NT2/D1 (cell line): ENCODE data around the gene BTAF1.

Experiments
- DNase-seq: peaks from one replicate; pipeline ENCODE4 v3.0.0-alpha.2; 2011; ENCODE audit warnings: low read depth, low spot score
- H3K27me3 ChIP-seq: 2 replicates; pipeline ENCODE4 v1.6.0; 2011; ENCODE audit warnings: mild to moderate bottlenecking; ENCODE audit not compliant: insufficient read length, insufficient read depth
- H3K36me3 ChIP-seq: 2 replicates; pipeline ENCODE4 v1.6.1; 2011; ENCODE audit warnings: mild to moderate bottlenecking, low read length, mixed read lengths; ENCODE audit not compliant: insufficient read depth, insufficient read length
- H3K4me1 ChIP-seq: 2 replicates; pipeline ENCODE4 v1.5.1; 2011; ENCODE audit not compliant: insufficient read depth, insufficient read length
- H3K4me3 ChIP-seq: 2 replicates; pipeline ENCODE4 v1.5.1; 2011; ENCODE audit warnings: low read depth; ENCODE audit not compliant: insufficient read length
- H3K9ac ChIP-seq: 2 replicates; pipeline ENCODE4 v1.6.0; 2011; ENCODE audit warnings: low read depth; ENCODE audit not compliant: insufficient read length
- H3K9me3 ChIP-seq: 2 replicates; pipeline ENCODE4 v1.5.1; 2011; ENCODE audit warnings: mild to moderate bottlenecking, low read length; ENCODE audit not compliant: insufficient read depth
- SUZ12 ChIP-seq: IDR thresholded peaks from 2 replicates; pipeline ENCODE4 v1.6.1; 2011; ENCODE audit not compliant: insufficient read length, insufficient read depth; ENCODE audit errors: extremely low read depth
- YY1 ChIP-seq: IDR thresholded peaks from 2 replicates; pipeline ENCODE4 v1.6.1; 2011; ENCODE audit not compliant: insufficient read length, insufficient read depth
- ZNF274 ChIP-seq: IDR thresholded peaks from 2 replicates; pipeline ENCODE4 v1.6.1; 2011; ENCODE audit warnings: mild to moderate bottlenecking, low read depth, low read length

The BTAF1 gene

DNA sequence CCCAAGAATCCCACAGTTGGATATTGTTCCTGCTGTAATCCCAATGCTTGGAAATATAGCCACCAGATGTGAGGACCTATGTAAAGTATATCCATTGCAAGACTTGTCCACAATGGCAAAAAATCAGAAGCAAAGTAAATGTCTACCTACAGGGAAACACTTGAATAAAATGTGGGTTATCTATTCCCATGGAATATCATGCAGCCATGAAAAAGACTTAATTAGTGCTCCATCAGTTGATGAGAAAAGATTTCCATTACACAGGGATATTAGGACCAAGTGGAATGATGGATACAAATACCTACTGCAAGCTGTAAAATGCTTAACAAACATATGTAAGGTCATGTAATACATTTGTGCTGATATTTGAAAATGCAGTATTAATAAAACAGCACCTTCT lies 131.2 kb downstream of the BTAF1 start:
- no peaks in the 10 kb centered on the region for H3K9me3 ChIP-seq

DNA sequence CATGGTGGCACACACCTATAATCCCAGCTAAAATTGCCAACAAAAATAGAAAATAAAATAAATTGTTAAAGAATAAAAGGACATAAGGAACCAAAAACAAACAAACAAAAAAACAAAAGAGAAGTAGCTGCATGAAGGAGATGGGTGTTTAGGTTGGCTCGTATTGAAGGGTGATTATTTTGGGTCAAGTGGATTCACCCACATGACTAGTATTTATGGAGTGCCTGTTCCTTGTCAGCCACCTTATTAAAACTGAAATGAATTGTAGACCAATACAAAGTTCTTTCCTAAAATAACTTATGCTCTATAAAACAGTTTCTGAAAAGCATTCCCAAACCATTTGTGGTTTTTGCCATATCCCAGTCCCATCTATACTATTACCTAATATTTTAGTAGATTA lies 138.7 kb downstream of the BTAF1 start:
- H3K9ac ChIP-seq, result no peak overlapping the region
- DNase-seq, result no peak
- H3K27me3 ChIP-seq, result no peaks in the 10 kb centered on the region
- H3K4me1 ChIP-seq, result peaks cover 1% of the 10 kb centered on the region
- TF ChIP-seq ZNF274, result no peak
- no peak for TF ChIP-seq SUZ12
- TF ChIP-seq YY1, result no peak
- no peaks in the 10 kb centered on the region for H3K36me3 ChIP-seq
- H3K4me3 ChIP-seq, result no peak overlapping the region
- no peaks in the 10 kb centered on the region for H3K9me3 ChIP-seq

More for the DNA sequence above, 131.2 kb downstream of the BTAF1 start:
- H3K27me3 ChIP-seq, result no peaks in the 10 kb centered on the region
- no peak overlapping the region for H3K4me3 ChIP-seq
- peaks cover 3% of the 10 kb centered on the region for H3K4me1 ChIP-seq
- no peak for DNase-seq
- H3K9ac ChIP-seq, result no peak overlapping the region
- no peak for TF ChIP-seq YY1
- no peaks in the 10 kb centered on the region for H3K36me3 ChIP-seq

- Histone ChIP-seq H3K9me3 (no peaks in the 10 kb centered on the region), H3K27me3 (no peaks in the 10 kb centered on the region), H3K9ac (no peak overlapping the region), H3K4me1 (no peaks in the 10 kb centered on the region), H3K36me3 (no peaks in the 10 kb centered on the region), H3K4me3 (no peak overlapping the region)
- TF ChIP-seq ZNF274, result no peak
- no peak for TF ChIP-seq YY1
- no peak for TF ChIP-seq SUZ12
- no peak for DNase-seq
These were observed 140.9 kb downstream of the BTAF1 start for GRCh38 chr10:92064506-92064905.

GRCh38 chr10:92066386-92066785 lies 142.8 kb downstream of the BTAF1 start:
- Histone ChIP-seq H3K9me3 (no peaks in the 10 kb centered on the region), H3K27me3 (no peaks in the 10 kb centered on the region), H3K4me1 (no peaks in the 10 kb centered on the region), H3K9ac (no peak overlapping the region), H3K36me3 (no peaks in the 10 kb centered on the region), H3K4me3 (no peak overlapping the region)
- TF ChIP-seq ZNF274 (no peak), YY1 (no peak), SUZ12 (no peak)
- no peak for DNase-seq

DNA sequence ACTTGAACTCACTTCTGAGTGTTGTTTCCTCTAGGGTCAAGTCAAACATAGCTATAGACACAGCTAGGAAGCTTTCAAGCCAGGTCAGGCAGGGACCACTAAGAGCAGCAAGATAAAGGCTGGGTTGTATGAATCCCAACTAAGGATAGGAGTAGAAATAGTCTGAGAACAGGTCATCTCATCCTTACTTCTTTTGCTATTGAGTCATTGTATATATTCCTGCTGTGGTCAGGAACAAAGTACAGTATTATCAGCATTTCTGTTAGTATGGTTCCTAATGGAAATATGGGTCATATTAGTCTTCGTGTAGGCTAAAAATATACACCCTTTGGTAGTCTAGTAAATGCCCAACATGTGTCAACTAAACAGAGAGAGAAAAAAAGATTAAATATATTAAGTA lies 145.3 kb downstream of the BTAF1 start:
- TF ChIP-seq ZNF274 (no peak), SUZ12 (no peak), YY1 (no peak)
- H3K36me3 ChIP-seq, result no peaks in the 10 kb centered on the region
- H3K4me1 ChIP-seq, result no peaks in the 10 kb centered on the region
- H3K27me3 ChIP-seq, result no peaks in the 10 kb centered on the region
- no peaks in the 10 kb centered on the region for H3K9me3 ChIP-seq
- no peak for DNase-seq
- H3K9ac ChIP-seq, result no peak overlapping the region
- H3K4me3 ChIP-seq, result no peak overlapping the region

- Histone ChIP-seq H3K4me1 (no peaks in the 10 kb centered on the region), H3K27me3 (no peaks in the 10 kb centered on the region), H3K4me3 (no peak overlapping the region), H3K9me3 (no peaks in the 10 kb centered on the region), H3K36me3 (no peaks in the 10 kb centered on the region), H3K9ac (no peak overlapping the region)
- no peak for DNase-seq
- TF ChIP-seq YY1 (no peak), SUZ12 (no peak), ZNF274 (no peak)
These were observed 150.7 kb downstream of the BTAF1 start for GRCh38 chr10:92074126-92074887.

- no peaks in the 10 kb centered on the region for H3K36me3 ChIP-seq
- no peaks in the 10 kb centered on the region for H3K27me3 ChIP-seq
- no peaks in the 10 kb centered on the region for H3K9me3 ChIP-seq
These were observed 152.3 kb downstream of the BTAF1 start for GRCh38 chr10:92075829-92076228.

More at GRCh38 chr10:92075829-92076228, 152.3 kb downstream of the BTAF1 start:
- H3K4me1 ChIP-seq, result no peaks in the 10 kb centered on the region
- H3K9ac ChIP-seq, result no peak overlapping the region
- DNase-seq, result no peak
- TF ChIP-seq YY1, result no peak
- TF ChIP-seq ZNF274, result no peak
- TF ChIP-seq SUZ12, result no peak
- no peak overlapping the region for H3K4me3 ChIP-seq
